Activated T-helper 1 cell treated with Interleukin-2 at 50 U/mL for 16 hours (primary cell): Measurements from ENCODE around the gene USP10.

Source experiments
- DNase-seq: peaks from one replicate; pipeline ENCODE4 v3.0.0-alpha.2; 2020; ENCODE audit warnings: low read depth

The USP10 gene

GRCh38 chr16:84700446-84701300 is 873 bp downstream of the USP10 start:
- DNase-seq: peak; percentile 12

GRCh38 chr16:84703681-84704080 is 3.9 kb downstream of the USP10 start:
- DNase-seq: no peak

- no peak for DNase-seq
Observed at GRCh38 chr16:84704253-84704652, 4.5 kb downstream of the USP10 start.

GRCh38 chr16:84706856-84707255 is 7.1 kb downstream of the USP10 start:
- DNase-seq: no peak

- DNase-seq: no peak
Observed at GRCh38 chr16:84709609-84710008, 9.8 kb downstream of the USP10 start.

GRCh38 chr16:84710686-84711085 is 10.9 kb downstream of the USP10 start:
- DNase-seq: no peak

- no peak for DNase-seq
Observed at GRCh38 chr16:84712138-84712671, 12.4 kb downstream of the USP10 start.

- DNase-seq: no peak
Observed at GRCh38 chr16:84712801-84713775, 13.3 kb downstream of the USP10 start.

GRCh38 chr16:84714028-84714427 is 14.2 kb downstream of the USP10 start:
- no peak for DNase-seq

GRCh38 chr16:84715424-84715823 is 15.6 kb downstream of the USP10 start:
- no peak for DNase-seq

- no peak for DNase-seq
Observed at GRCh38 chr16:84715854-84716253, 16.1 kb downstream of the USP10 start.

GRCh38 chr16:84716740-84717139 is 16.9 kb downstream of the USP10 start:
- DNase-seq: no peak

GRCh38 chr16:84717484-84717883 is 17.7 kb downstream of the USP10 start:
- no peak for DNase-seq

GRCh38 chr16:84720177-84720579 is 20.4 kb downstream of the USP10 start:
- DNase-seq: no peak

GRCh38 chr16:84722068-84722467 is 22.3 kb downstream of the USP10 start:
- no peak for DNase-seq

- DNase-seq: no peak
Observed at GRCh38 chr16:84723906-84724305, 24.1 kb downstream of the USP10 start.

- DNase-seq: no peak
Observed at GRCh38 chr16:84724606-84725309, 25.0 kb downstream of the USP10 start.

- DNase-seq: no peak
Observed at GRCh38 chr16:84725481-84726078, 25.8 kb downstream of the USP10 start.

- peak; percentile 64 for DNase-seq
Observed at GRCh38 chr16:84726079-84726668, 26.4 kb downstream of the USP10 start.

- no peak for DNase-seq
Observed at GRCh38 chr16:84726669-84727467, 27.1 kb downstream of the USP10 start.
